B cell (primary cell): ENCODE data around the gene TNIK. TPM values are rescaled to one million over a fixed set of nuclear protein-coding genes. Genes with fewer than 3 reads are reported as not detected.

Experiments used
- ATAC-seq: fragments of 200-7000 bp; cut with Tn5 transposase; one replicate; pipeline ENCODE4 v1.10.0; 2021; ENCODE audit warnings: low read depth, mild to moderate bottlenecking, moderate number of reproducible peaks, moderate library complexity
- CTCF ChIA-PET: fragments of 350-600 bp; sonication (Branson Sonifier 250); formaldehyde crosslinking; loops from one replicate; lab custom pipeline; 2021; ENCODE audit warnings: antibody characterized with exemption, inconsistent platforms; lab: Charles Lee
- POLR2A ChIA-PET: fragments of 350-600 bp; sonication (Branson Sonifier 250); formaldehyde crosslinking; loops from one replicate; lab custom pipeline; 2021; ENCODE audit warnings: antibody characterized with exemption; lab: Charles Lee
- DNase-seq: peaks from one replicate; pipeline ENCODE4 v3.0.0; 2013
- H2AFZ ChIP-seq: 2 replicates; pipeline ENCODE4 v1.6.1; 2012; ENCODE audit warnings: mild to moderate bottlenecking, low read depth, low read length; ENCODE audit not compliant: insufficient read depth, poor library complexity, severe bottlenecking
- H3K27ac ChIP-seq, 2 donors: 1 replicate in 1 of 2; 2 replicates in 1 of 2; pipeline ENCODE4 v1.5.1; 2012 to 2013; ENCODE audit warnings: low read length in 2 of 2, mild to moderate bottlenecking in 2 of 2, moderate library complexity in 1 of 2
- H3K27me3 ChIP-seq, 4 experiments: fragments of 200-600 bp in 1 of 4; sonication (generic) in 1 of 4; replicated peaks in 1 of 4; 1 replicate in 2 of 4; 2 replicates in 2 of 4; pipeline versions ENCODE4 v1.6.1 to v1.7.0; 2013 to 2016; ENCODE audit warnings: low read length in 3 of 4, mild to moderate bottlenecking in 2 of 4, mixed read lengths in 1 of 4, moderate library complexity in 1 of 4; ENCODE audit not compliant: insufficient read depth in 4 of 4, control insufficient read depth in 3 of 4; ENCODE audit errors: control extremely low read depth in 1 of 4
- H3K36me3 ChIP-seq, 2 experiments: replicated peaks in 1 of 2; 1 replicate in 1 of 2; 2 replicates in 1 of 2; pipeline versions ENCODE4 v1.6.1 to v1.7.1; 2013; ENCODE audit warnings: low read length in 1 of 2; ENCODE audit not compliant: insufficient read depth in 2 of 2, control insufficient read depth in 1 of 2; ENCODE audit errors: control extremely low read depth in 1 of 2, extremely low read depth in 1 of 2
- H3K4me1 ChIP-seq, 2 donors: fragments of 200-600 bp in 1 of 2; sonication (generic) in 1 of 2; 1 replicate in 1 of 2; 2 replicates in 1 of 2; pipeline versions ENCODE4 v1.5.1 to v1.6.1; 2013 to 2017; ENCODE audit warnings: low read length in 2 of 2; ENCODE audit not compliant: control insufficient read depth in 2 of 2, insufficient read depth in 2 of 2
- H3K4me2 ChIP-seq: replicated peaks from 2 replicates; pipeline ENCODE3; 2012; ENCODE audit warnings: mild to moderate bottlenecking, low read depth, low read length; ENCODE audit not compliant: poor library complexity, severe bottlenecking
- H3K4me3 ChIP-seq, 5 experiments: fragments of 200-600 bp in 1 of 5; sonication (generic) in 1 of 5; 1 replicate in 3 of 5; 2 replicates in 2 of 5; pipeline versions ENCODE4 v1.5.1 to v1.7.0; 2011 to 2016; ENCODE audit warnings: low read length in 4 of 5, mild to moderate bottlenecking in 4 of 5, low read depth in 2 of 5, control low read depth in 1 of 5, moderate library complexity in 1 of 5; ENCODE audit not compliant: insufficient read depth in 1 of 5; ENCODE audit errors: control extremely low read depth in 1 of 5, extremely low read depth in 1 of 5
- H3K79me2 ChIP-seq: fragments of 200-600 bp; sonication (generic); one replicate; pipeline ENCODE4 v1.6.0; 2016; ENCODE audit warnings: low read length; ENCODE audit not compliant: control insufficient read depth, insufficient read depth
- H3K9ac ChIP-seq: fragments of 200-600 bp; sonication (generic); 2 replicates; pipeline ENCODE4 v1.6.1; 2017; ENCODE audit warnings: mild to moderate bottlenecking, low read length, moderate library complexity
- H3K9me3 ChIP-seq, 3 donors: one replicate each; pipeline versions ENCODE4 v1.6.1 to v1.7.1; 2013; ENCODE audit warnings: low read length in 2 of 3; ENCODE audit not compliant: control insufficient read depth in 2 of 3, insufficient read depth in 1 of 3; ENCODE audit errors: control extremely low read depth in 1 of 3
- H4K20me1 ChIP-seq: 2 replicates; pipeline ENCODE4 v1.6.0; 2012; ENCODE audit warnings: mild to moderate bottlenecking, low read length; ENCODE audit not compliant: insufficient read depth, control insufficient read depth, poor library complexity, severe bottlenecking
- H3K27ac Mint-ChIP-seq: one replicate; pipeline ENCODE4 v1.8.0; 2021; ENCODE audit warnings: mixed read lengths
- H3K27me3 Mint-ChIP-seq: one replicate; pipeline ENCODE4 v1.8.0; 2021; ENCODE audit warnings: mixed read lengths
- H3K4me1 Mint-ChIP-seq: one replicate; pipeline ENCODE4 v1.8.0; 2021; ENCODE audit warnings: mixed read lengths
- H3K4me3 Mint-ChIP-seq: one replicate; pipeline ENCODE4 v1.8.0; 2021; ENCODE audit warnings: mixed read lengths
- H3K9me3 Mint-ChIP-seq: one replicate; pipeline ENCODE4 v1.8.0; 2022; ENCODE audit warnings: mixed read lengths; ENCODE audit not compliant: insufficient read depth
- CTCF ChIP-seq: fragments of 200-600 bp; IDR thresholded peaks from one replicate; pipeline ENCODE4 v1.8.0; 2022; ENCODE audit warnings: antibody characterized with exemption, mild to moderate bottlenecking
- EZH2 ChIP-seq: IDR thresholded peaks from 2 replicates; pipeline ENCODE4 v1.6.1; 2012; ENCODE audit warnings: borderline replicate concordance, low read depth, mild to moderate bottlenecking, moderate library complexity, low read length; ENCODE audit not compliant: insufficient read depth, poor library complexity, severe bottlenecking
- WGBS: methylation state at CpG from one replicate; pipeline ENCODE4 v1.1.5; 2013; ENCODE audit warnings: missing lambda C conversion rate; ENCODE audit not compliant: insufficient coverage; 5-methylcytosine and 5-hydroxymethylcytosine counted together
- intact Hi-C: fragments of 100-400 bp; cut with micrococcal nuclease; formaldehyde crosslinking; loops from one replicate; pipeline ENCODE4 v1.10.0; 2022
- polyA plus RNA-seq: library from polyadenylated mRNA; depleted of rRNA; stranded (reverse); fragments of >200 nt; gene quantifications from 2 replicates; pipeline ENCODE4 v1.2.3, GENCODE V29; 2012
- total RNA-seq, 2 donors: library from RNA; stranded (reverse); fragments of 120-200 nt in 1 of 2; gene quantifications; 1 replicate in 1 of 2; 2 replicates in 1 of 2; pipeline versions ENCODE4 v1.2.3 to v1.2.4, GENCODE V29; 2013 to 2022

TNIK gene
- total and polyA plus RNA-seq, 2 donors (not counting 1 experiment from before 2014, with no cell fraction given) = 0.66 to 7.7 TPM

GRCh38 chr3:171330938-171331337, 129.3 kb downstream of the TNIK start:
- H2AFZ ChIP-seq = no peak overlapping the region
- H3K9ac ChIP-seq = no peak overlapping the region
- no peaks in the 10 kb centered on the region for H3K27me3 ChIP-seq
- no peak overlapping the region for H3K27ac Mint-ChIP-seq
- no peak overlapping the region for H3K4me2 ChIP-seq
- no CpG with 5 or more reads among the region's 3 CpGs for WGBS
- H3K4me1 Mint-ChIP-seq = peaks cover 6% of the 10 kb centered on the region
- intact Hi-C loops = no loop called here
- no peaks in the 10 kb centered on the region for H4K20me1 ChIP-seq
- H3K27me3 Mint-ChIP-seq = no peaks in the 10 kb centered on the region
- H3K4me1 ChIP-seq = peaks cover 0 to 3% of the 10 kb centered on the region in 2 donors
- H3K27ac ChIP-seq = no peak overlapping the region
- TF ChIP-seq EZH2 (no peak), CTCF (no peak)
- DNase-seq (no peak), ATAC-seq (no peak)
- no peaks in the 10 kb centered on the region for H3K9me3 ChIP-seq
- ChIA-PET CTCF (no interaction called here), POLR2A (no interaction called here)
- H3K4me3 ChIP-seq = no peak overlapping the region
- no peaks in the 10 kb centered on the region for H3K79me2 ChIP-seq
- no peaks in the 10 kb centered on the region for H3K36me3 ChIP-seq
- no peak overlapping the region for H3K4me3 Mint-ChIP-seq
- no peaks in the 10 kb centered on the region for H3K9me3 Mint-ChIP-seq

DNA sequence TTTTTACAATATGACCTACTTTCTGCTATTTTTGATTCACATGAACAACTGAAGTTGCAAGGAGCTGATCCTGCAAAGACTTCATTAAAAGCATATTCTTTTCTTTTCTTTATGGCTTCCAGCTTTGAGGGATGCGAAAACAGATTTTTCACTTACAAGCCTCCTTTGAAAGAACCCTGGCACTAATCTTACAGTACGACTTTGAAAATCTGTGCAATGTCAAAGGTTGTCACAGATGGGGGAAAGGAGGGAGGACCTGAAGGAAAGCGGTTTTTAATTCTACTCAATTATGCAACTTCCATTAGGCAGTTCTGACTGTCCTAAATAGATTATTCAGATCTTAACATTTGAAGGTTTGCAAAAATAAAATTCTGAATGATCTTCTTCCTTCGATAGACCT, 130.5 kb downstream of the TNIK start:
- ATAC-seq (no peak), DNase-seq (no peak)
- H4K20me1 ChIP-seq = no peaks in the 10 kb centered on the region
- no peaks in the 10 kb centered on the region for H3K9me3 Mint-ChIP-seq
- H3K27ac Mint-ChIP-seq = no peak overlapping the region
- H3K9ac ChIP-seq = no peak overlapping the region
- no peak overlapping the region for H3K27ac ChIP-seq
- H3K4me1 ChIP-seq = peaks cover 0 to 3% of the 10 kb centered on the region in 2 donors
- H3K79me2 ChIP-seq = no peaks in the 10 kb centered on the region
- H3K9me3 ChIP-seq = no peaks in the 10 kb centered on the region
- no peak overlapping the region for H3K4me2 ChIP-seq
- H3K4me3 Mint-ChIP-seq = no peak overlapping the region
- no peaks in the 10 kb centered on the region for H3K27me3 ChIP-seq
- H3K4me3 ChIP-seq = no peak overlapping the region
- peaks cover 6% of the 10 kb centered on the region for H3K4me1 Mint-ChIP-seq
- 100% methylated on average over 1 of the region's 4 CpGs for WGBS
- H3K36me3 ChIP-seq = no peaks in the 10 kb centered on the region
- H3K27me3 Mint-ChIP-seq = no peaks in the 10 kb centered on the region
- intact Hi-C loops = no loop called here
- TF ChIP-seq EZH2 (no peak), CTCF (no peak)
- CTCF ChIA-PET = no interaction called here
- POLR2A ChIA-PET = no interaction called here
- H2AFZ ChIP-seq = no peak overlapping the region
